Measurements from ENCODE around the gene SIN3A. TPM values are rescaled to one million over a fixed set of nuclear protein-coding genes. Genes with fewer than 3 reads are reported as not detected.

The SIN3A gene
- total RNA-seq, 4 donors from 2014 or later = 51.4 to 146 (median 84.2) TPM

MicroRNAs within 50 kb of the gene (microRNA counts, 767-probe panel; counts per million panel counts)
- 0 counts per million in 2 donors for microRNA hsa-miR-631

Small RNA genes within 50 kb of the gene (microRNA-seq; reads per million reads assigned to microRNA genes)
- not detected for gene MIR631

Small RNA genes within 50 kb of the gene (small RNA-seq; reads per million reads assigned to genes)
- not detected for gene AC105036.2

Other genes starting within 250 kb of the SIN3A start
- gene C15orf39, start 249.8 kb downstream of the SIN3A start, total RNA-seq = 10 to 100 TPM; 10.6 to 18.3 (median 16.7) TPM
- gene GOLGA6C, start 193.4 kb downstream of the SIN3A start, total RNA-seq = not detected
- not detected for gene GOLGA6D, start 168.9 kb downstream of the SIN3A start, total RNA-seq
- gene COMMD4, start 115.6 kb downstream of the SIN3A start, total RNA-seq = 10 to 100 TPM; 58.1 to 83.6 (median 61.1) TPM
- gene NEIL1, start 104.7 kb downstream of the SIN3A start, total RNA-seq = 10 to 100 TPM; 25.2 to 71.9 (median 48.8) TPM
- 100 to 1,000 TPM; 200 to 357 (median 226) TPM for gene MAN2C1, start 83.1 kb downstream of the SIN3A start, total RNA-seq
- 10 to 100 TPM; 66.4 to 83.5 (median 73.6) TPM for gene PTPN9, start 127.6 kb upstream of the SIN3A start, total RNA-seq
- gene SNUPN, start 174.0 kb upstream of the SIN3A start, total RNA-seq = 10 to 100 TPM; 24.7 to 31.8 (median 27.8) TPM
- gene IMP3, start 188.5 kb upstream of the SIN3A start, total RNA-seq = 100 to 1,000 TPM in 2 of 4 donors, 10 to 100 TPM in 2; 75.2 to 187 (median 133) TPM
- gene SNX33, start 196.2 kb upstream of the SIN3A start, total RNA-seq = 10 to 100 TPM; 22.8 to 28.7 (median 26.5) TPM